DMS53 (cell line): ENCODE results near the gene FBXO4.

ENCODE experiments used
- DNase-seq: peaks from one replicate; lab custom pipeline; 2025; lab: John Stamatoyannopoulos, UW

The FBXO4 gene

GRCh38 chr5:41924872-41925554, at the start of gene FBXO4:
TSS of gene FBXO4 (plus strand) at chr5:41925281. CDS start at chr5:41925310, 29 bp downstream.
- peak; percentile 89 for DNase-seq

- DNase-seq, result peak; percentile 74
Measured at GRCh38 chr5:41876678-41877077, 48.4 kb upstream of the FBXO4 start.

GRCh38 chr5:41877408-41877807, 47.7 kb upstream of the FBXO4 start:
- DNase-seq, result no peak

- DNase-seq, result no peak
Measured at GRCh38 chr5:41878173-41878572, 46.9 kb upstream of the FBXO4 start.

GRCh38 chr5:41878643-41879478, 46.2 kb upstream of the FBXO4 start:
- peak; percentile 21 for DNase-seq

GRCh38 chr5:41882765-41883164, 42.3 kb upstream of the FBXO4 start:
- no peak for DNase-seq

- DNase-seq, result no peak
Measured at GRCh38 chr5:41883243-41883642, 41.8 kb upstream of the FBXO4 start.

GRCh38 chr5:41883936-41884335, 41.1 kb upstream of the FBXO4 start:
- DNase-seq, result peak; percentile 5

- DNase-seq, result no peak
Measured at GRCh38 chr5:41885286-41885685, 39.8 kb upstream of the FBXO4 start.

GRCh38 chr5:41891066-41891707, 33.9 kb upstream of the FBXO4 start:
- DNase-seq, result no peak

- DNase-seq, result peak; percentile 23
Measured at GRCh38 chr5:41892031-41892430, 33.0 kb upstream of the FBXO4 start.

- no peak for DNase-seq
Measured at GRCh38 chr5:41893074-41893851, 31.8 kb upstream of the FBXO4 start.

GRCh38 chr5:41896230-41896629, 28.9 kb upstream of the FBXO4 start:
- no peak for DNase-seq

- DNase-seq, result no peak
Measured at GRCh38 chr5:41903382-41903891, 21.6 kb upstream of the FBXO4 start.

GRCh38 chr5:41903892-41904799, 20.9 kb upstream of the FBXO4 start, which contains the start of gene RIMOC1:
TSS of gene RIMOC1 (plus strand) at chr5:41904344. CDS start at chr5:41904368, 24 bp downstream.
- DNase-seq, result peak; percentile 99

GRCh38 chr5:41906151-41906550, 18.9 kb upstream of the FBXO4 start:
- no peak for DNase-seq

- no peak for DNase-seq
Measured at GRCh38 chr5:41908374-41909079, 16.6 kb upstream of the FBXO4 start.

- DNase-seq, result no peak
Measured at GRCh38 chr5:41918105-41918504, 7.0 kb upstream of the FBXO4 start.

GRCh38 chr5:41921166-41921565, 3.9 kb upstream of the FBXO4 start:
- DNase-seq, result no peak

- no peak for DNase-seq
Measured at GRCh38 chr5:41921874-41922273, 3.2 kb upstream of the FBXO4 start.
